PC-3 (cell line): ENCODE results near the gene CFAP58.

Experiments used
- CTCF ChIP-seq: fragments of 300-600 bp; sonication (generic); conservative IDR thresholded peaks from 2 replicates; pipeline ENCODE4 v1.5.1; 2017; ENCODE audit warnings: antibody characterized with exemption, low read depth, mild to moderate bottlenecking, low read length
- EZH2phosphoT487 ChIP-seq: fragments of 300-600 bp; sonication (generic); IDR thresholded peaks from 2 replicates; pipeline ENCODE4 v1.6.1; 2018; ENCODE audit warnings: mild to moderate bottlenecking, antibody characterized with exemption, low read length, borderline replicate concordance

- TF ChIP-seq CTCF (no peak), EZH2phosphoT487 (no peak)
These were observed 94.3 kb downstream of the CFAP58 start for GRCh38 chr10:104447906-104448305.
